ENCODE measurements around the gene PSME3. TPM values are rescaled to one million over a fixed set of nuclear protein-coding genes. Genes with fewer than 3 reads are reported as not detected.
A peak's percentile ranks its signal among the peaks of the same experiment; 100 is the strongest.
"Not testable (repeated sequence)": the region's sequence is repeated elsewhere in the genome, so short reads cannot be mapped to it uniquely, and the experiment has no call there.

The PSME3 gene
- total RNA-seq, 3 donors from 2014 or later = 87.7 to 112 (median 91.8) TPM

GRCh38 chr17:42871647-42872046 lies 38.5 kb downstream of the PSME3 start:
- ATAC-seq = no peak
- no peaks in the 10 kb centered on the region for H3K36me3 ChIP-seq (ENCODE audit: low read depth)
- H3K4me3 ChIP-seq = no peak overlapping the region
- intact Hi-C loops (cut with DNase I, micrococcal nuclease) = no loop called here
- TF ChIP-seq CTCF (IDR thresholded peaks at IDR 0.05) = no peak
- H3K4me1 ChIP-seq (ENCODE audit: low read depth) = no peaks in the 10 kb centered on the region
- DNase-seq = no peak
- H3K9me3 ChIP-seq = peaks cover 7% of the 10 kb centered on the region

GRCh38 chr17:42872251-42872965 lies 39.2 kb downstream of the PSME3 start:
- intact Hi-C loops (cut with DNase I, micrococcal nuclease) = no loop called here
- H3K4me1 ChIP-seq (ENCODE audit: low read depth) = no peaks in the 10 kb centered on the region
- ATAC-seq (no peak), DNase-seq (peak in 1 of 3 donors; percentile 11)
- peaks cover 7% of the 10 kb centered on the region for H3K9me3 ChIP-seq
- TF ChIP-seq CTCF (IDR thresholded peaks at IDR 0.05) = no peak
- no peak overlapping the region for H3K4me3 ChIP-seq
- H3K36me3 ChIP-seq (ENCODE audit: low read depth) = no peaks in the 10 kb centered on the region

GRCh38 chr17:42873315-42873714 lies 40.1 kb downstream of the PSME3 start:
- DNase-seq (no peak), ATAC-seq (no peak)
- intact Hi-C loops (cut with DNase I, micrococcal nuclease) = no loop called here
- no peaks in the 10 kb centered on the region for H3K4me1 ChIP-seq (ENCODE audit: low read depth)
- H3K9me3 ChIP-seq = peaks cover 7% of the 10 kb centered on the region
- H3K4me3 ChIP-seq = no peak overlapping the region
- TF ChIP-seq CTCF (IDR thresholded peaks at IDR 0.05) = no peak
- no peaks in the 10 kb centered on the region for H3K36me3 ChIP-seq (ENCODE audit: low read depth)

- DNase-seq; intact Hi-C loops (cut with DNase I, micrococcal nuclease): not testable (repeated sequence)
Measured at GRCh38 chr17:42873932-42874695, 40.9 kb downstream of the PSME3 start.

GRCh38 chr17:42877037-42877436 lies 43.8 kb downstream of the PSME3 start:
- ATAC-seq = no peak
- no peak overlapping the region for H3K4me3 ChIP-seq

More at GRCh38 chr17:42873932-42874695, 40.9 kb downstream of the PSME3 start:
- H3K4me3 ChIP-seq; H3K9me3 ChIP-seq; H3K4me1 ChIP-seq (ENCODE audit: low read depth); H3K36me3 ChIP-seq (ENCODE audit: low read depth); ATAC-seq: not testable (repeated sequence)

More at GRCh38 chr17:42877037-42877436, 43.8 kb downstream of the PSME3 start:
- Histone ChIP-seq H3K4me1 (ENCODE audit: low read depth) (no peaks in the 10 kb centered on the region), H3K9me3 (no peaks in the 10 kb centered on the region), H3K36me3 (ENCODE audit: low read depth) (no peaks in the 10 kb centered on the region)
- DNase-seq = no peak
- TF ChIP-seq CTCF (IDR thresholded peaks at IDR 0.05) = no peak
- intact Hi-C loops (cut with DNase I, micrococcal nuclease) = no loop called here
